GM12878 (cell line): ENCODE measurements around the gene SGPP2. TPM values are rescaled to one million over a fixed set of nuclear protein-coding genes. Genes with fewer than 3 reads are reported as not detected.

ENCODE experiments used
- ATAC-seq: fragments of 200-7000 bp; cut with Tn5 transposase; 3 replicates; pipeline ENCODE4 v1.9.1; 2020; ENCODE audit warnings: mild to moderate bottlenecking, moderate library complexity
- BruUV-seq: library from RNA; stranded (reverse); fragments of 400-500 nt; replicated peaks from 2 replicates; lab custom pipeline; 2021; lab: Mats Ljungman, UMichigan
- CTCF ChIA-PET: fragments of 300-600 bp; sonication (Branson Sonifier 250); formaldehyde crosslinking; extraction: SDS; loops from one replicate; lab custom pipeline; 2021; ENCODE audit warnings: inconsistent platforms; lab: Yijun Ruan, JAX
- POLR2A ChIA-PET: fragments of 350-600 bp; formaldehyde crosslinking; extraction: SDS; loops from one replicate; lab custom pipeline; 2021; ENCODE audit warnings: inconsistent platforms; lab: Charles Lee
- RAD21 ChIA-PET: fragments of 300-600 bp; sonication (Branson Sonifier 250); formaldehyde crosslinking; loops from one replicate; lab custom pipeline; 2023; ENCODE audit warnings: antibody characterized with exemption; ENCODE audit not compliant: unreplicated experiment; lab: Charles Lee
- SMC1A ChIA-PET: fragments of 300-600 bp; sonication (Branson Sonifier 250); formaldehyde crosslinking; loops from one replicate; lab custom pipeline; 2023; ENCODE audit not compliant: unreplicated experiment, uncharacterized antibody; lab: Charles Lee
- DNase-seq: peaks from one replicate; pipeline ENCODE4 v3.0.0-alpha.2; 2011; ENCODE audit warnings: low read depth, low spot score
- FAIRE-seq: peaks from 3 replicates; lab custom pipeline; 2011; peaks lifted over from hg19 to GRCh38; lab: Jason Lieb, UNC
- H2AFZ ChIP-seq: 2 replicates; pipeline ENCODE4 v1.6.0; 2011; ENCODE audit warnings: low read depth, low read length, control low read depth; ENCODE audit not compliant: control insufficient read depth
- H3K27ac ChIP-seq: 2 replicates; pipeline ENCODE4 v1.5.1; 2011; ENCODE audit warnings: control low read depth; ENCODE audit not compliant: control insufficient read depth, insufficient read depth
- H3K27me3 ChIP-seq, 2 experiments: replicated peaks in 1 of 2; 2 replicates each; pipeline versions ENCODE4 v1.6.0 to v1.6.1; 2011; ENCODE audit warnings: low read length in 1 of 2; ENCODE audit not compliant: control insufficient read depth in 2 of 2, insufficient read depth in 2 of 2
- H3K36me3 ChIP-seq, 2 experiments: 2 replicates each; pipeline ENCODE4 v1.5.1; 2011; ENCODE audit warnings: low read length in 1 of 2; ENCODE audit not compliant: control insufficient read depth in 2 of 2, insufficient read depth in 2 of 2
- H3K4me1 ChIP-seq: 2 replicates; pipeline ENCODE4 v1.6.1; 2011; ENCODE audit warnings: mild to moderate bottlenecking, low read length, moderate library complexity, mixed read lengths; ENCODE audit not compliant: control insufficient read depth, insufficient read depth
- H3K4me2 ChIP-seq: 2 replicates; pipeline ENCODE4 v1.6.0; 2011; ENCODE audit warnings: control low read depth; ENCODE audit not compliant: control insufficient read depth, insufficient read depth
- H3K4me3 ChIP-seq: fragments of 200-600 bp; sonication (generic); 2 replicates; pipeline ENCODE4 v1.5.1; 2016
- H3K79me2 ChIP-seq: 2 replicates; pipeline ENCODE4 v1.6.0; 2011; ENCODE audit warnings: low read length; ENCODE audit not compliant: control insufficient read depth, insufficient read depth
- H3K9ac ChIP-seq: 2 replicates; pipeline ENCODE4 v1.8.0; 2011; ENCODE audit warnings: low read length, control low read depth, mixed read lengths; ENCODE audit not compliant: control insufficient read depth, insufficient read depth
- H3K9me3 ChIP-seq: replicated peaks from 3 replicates; pipeline ENCODE4 v1.5.1; 2011; ENCODE audit warnings: mild to moderate bottlenecking, low read length; ENCODE audit not compliant: control insufficient read depth, insufficient read depth
- H4K20me1 ChIP-seq: 2 replicates; pipeline ENCODE4 v1.6.0; 2011; ENCODE audit not compliant: control insufficient read depth, insufficient read depth
- GATAD2B ChIP-seq: fragments of 450-650 bp; conservative IDR thresholded peaks from 2 replicates; pipeline ENCODE4 v1.6.1; 2017; ENCODE audit warnings: low read depth, mild to moderate bottlenecking, moderate library complexity
- NFYB ChIP-seq: IDR thresholded peaks from 2 replicates; pipeline ENCODE4 v1.6.1; 2011; ENCODE audit warnings: low read depth, mild to moderate bottlenecking, low read length, improper control_type of control experiment, moderate library complexity; ENCODE audit not compliant: insufficient read depth
- NR2C1 ChIP-seq: fragments of 450-650 bp; IDR thresholded peaks from 2 replicates; pipeline ENCODE4 v1.6.1; 2017; ENCODE audit warnings: antibody characterized with exemption, mild to moderate bottlenecking, moderate library complexity
- PML ChIP-seq: IDR thresholded peaks from 2 replicates; pipeline ENCODE4 v1.6.1; 2012; ENCODE audit warnings: low read length, inconsistent platforms
- RCOR1 ChIP-seq: conservative IDR thresholded peaks from 2 replicates; pipeline ENCODE4 v1.6.1; 2012; ENCODE audit warnings: low read depth, low read length, improper control_type of control experiment
- SIX5 ChIP-seq: IDR thresholded peaks from 2 replicates; pipeline ENCODE4 v1.6.1; 2011; ENCODE audit warnings: mild to moderate bottlenecking, low read depth, low read length, moderate library complexity; ENCODE audit not compliant: severe bottlenecking
- SMAD5 ChIP-seq: IDR thresholded peaks from 2 replicates; pipeline ENCODE4 v1.6.1; 2016; ENCODE audit warnings: antibody characterized with exemption, low read depth
- SMARCA5 ChIP-seq: fragments of 450-650 bp; IDR thresholded peaks from 2 replicates; pipeline ENCODE4 v1.6.1; 2017; ENCODE audit warnings: mild to moderate bottlenecking
- TAF1 ChIP-seq: IDR thresholded peaks from 2 replicates; pipeline ENCODE4 v1.6.1; 2011; ENCODE audit warnings: mild to moderate bottlenecking, low read depth, low read length, borderline replicate concordance
- TARDBP ChIP-seq: IDR thresholded peaks from 2 replicates; pipeline ENCODE4 v1.6.1; 2016; ENCODE audit warnings: borderline replicate concordance
- ZBTB11 ChIP-seq: fragments of 450-650 bp; formaldehyde crosslinking; IDR thresholded peaks from 2 replicates; pipeline ENCODE4 v1.5.0; 2022; ENCODE audit warnings: mild to moderate bottlenecking, missing genetic modification characterization
- whole genome bisulfite sequencing: methylation state at CpG from one replicate; pipeline ENCODE4 v1.1.6; 2016; ENCODE audit warnings: low lambda C conversion rate; ENCODE audit not compliant: insufficient replicate concordance, insufficient coverage; ENCODE audit errors: missing lambda C conversion rate; 5-methylcytosine and 5-hydroxymethylcytosine counted together
- in situ Hi-C: fragments of 300-500 bp; cut with MboI; formaldehyde crosslinking; loops from 9 replicates; pipeline ENCODE4 v1.14.3; 2018; ENCODE audit warnings: mixed read lengths
- intact Hi-C: fragments of 100-400 bp; cut with micrococcal nuclease; formaldehyde crosslinking; loops from one replicate; pipeline ENCODE4 v1.14.2; 2022; ENCODE audit not compliant: unreplicated experiment
- polyA plus RNA-seq, 11 experiments: library from polyadenylated mRNA; depleted of rRNA in 4 of 11; unstranded in 6 of 11; stranded (reverse) in 5 of 11; fragments of >200 nt; fragmentation: Nextera tagmentation in 4 of 11; fragmentation: Illumina TruSeq in 1 of 11; extraction: Ambion mirVana in 4 of 11; extraction: Trizol in 1 of 11; gene quantifications; 1 replicate in 1 of 11; 2 replicates in 10 of 11; pipeline versions ENCODE4 v1.2.1 to v1.2.3, GENCODE V29; 2011 to 2016; ENCODE audit warnings: inconsistent platforms in 2 of 11, missing spikeins in 2 of 11, low read depth in 1 of 11
- total RNA-seq, 4 experiments: library from RNA; depleted of rRNA in 3 of 4; stranded (reverse); fragments of >200 nt in 3 of 4; fragmentation: Illumina TruSeq in 1 of 4; extraction: Trizol in 1 of 4; gene quantifications; 2 replicates each; pipeline versions ENCODE4 v1.2.1 to v1.2.3, GENCODE V29; 2013 to 2021

SGPP2 gene
- total and polyA plus RNA-seq, 10 of the 15 experiments (the other 5 are each of a cell fraction or from before 2014, with no cell fraction given): 3.5 to 84.9 (median 13.1) TPM

- no peak overlapping the region for H3K4me2 ChIP-seq
- no TSS peak for BruUV-seq
Measured at GRCh38 chr2:222436040-222436413, 11.7 kb downstream of the SGPP2 start.

More at GRCh38 chr2:222436040-222436413, 11.7 kb downstream of the SGPP2 start:
- FAIRE-seq (no peak), DNase-seq (no peak), ATAC-seq (no peak)
- intact Hi-C loops (no loop called here), in situ Hi-C loops (no loop called here)
- Histone ChIP-seq H3K27me3 (no peaks in the 10 kb centered on the region), H3K4me1 (peaks cover 29% of the 10 kb centered on the region), H3K9ac (no peak overlapping the region), H2AFZ (no peak overlapping the region), H4K20me1 (no peaks in the 10 kb centered on the region), H3K27ac (no peak overlapping the region), H3K4me3 (no peak overlapping the region), H3K36me3 (no peaks in the 10 kb centered on the region; a peak in 2 of 4 replicates), H3K79me2 (peaks cover 34% of the 10 kb centered on the region), H3K9me3 (no peaks in the 10 kb centered on the region; the same call in 2 of the 3 replicates)
- ChIA-PET POLR2A (no interaction called here), SMC1A (interaction anchor here (1.1 kb wide), 1 partner anchor 14 kb away, joined by 3 read pairs; no protein-coding TSS in a partner anchor), CTCF (no interaction called here), RAD21 (no interaction called here)
- 100% methylated on average over 2 of the region's 2 CpGs for WGBS
- TF ChIP-seq TAF1: no peak
- no peak for TF ChIP-seq SMAD5
- no peak for TF ChIP-seq RCOR1
- TF ChIP-seq ZBTB11 (CRISPR knock-in tag): no peak
- TF ChIP-seq NFYB: no peak
- no peak for TF ChIP-seq TARDBP
- no peak for TF ChIP-seq PML
- no peak for TF ChIP-seq NR2C1
- no peak for TF ChIP-seq SIX5
- TF ChIP-seq GATAD2B: no peak
- TF ChIP-seq SMARCA5: no peak
